GM21825 (cell line): Measurements from ENCODE around the gene LTC4S.
"Not testable (repeated sequence)": the region's sequence is repeated elsewhere in the genome, so short reads cannot be mapped to it uniquely, and the experiment has no call there.

Experiments
- ATAC-seq: cut with Tn5 transposase; IDR thresholded peaks from one replicate; pipeline ENCODE4 v1.9.1; 2021; ENCODE audit warnings: mild to moderate bottlenecking, moderate library complexity; ENCODE audit not compliant: unreplicated experiment

Gene LTC4S

DNA sequence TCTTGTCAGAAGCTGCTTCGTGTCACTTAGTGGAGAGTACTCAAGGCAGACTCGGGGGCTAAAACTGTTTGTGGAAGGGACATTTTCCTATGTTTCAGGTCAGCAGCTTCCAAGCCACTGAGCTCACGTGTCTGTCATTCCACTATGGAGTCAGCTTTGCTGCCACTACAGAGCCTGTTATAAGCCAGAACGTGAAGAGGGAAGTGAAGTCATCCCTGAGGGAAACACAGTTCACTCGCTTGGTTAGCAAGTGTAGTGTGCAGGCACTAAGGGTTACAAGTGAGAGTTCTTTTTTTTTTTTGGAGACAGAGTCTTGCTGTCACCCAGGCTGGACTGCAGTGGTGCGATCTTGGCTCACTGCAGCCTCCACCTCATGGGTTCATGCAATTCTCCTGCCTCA lies 24.5 kb upstream of the LTC4S start:
- ATAC-seq = no peak

GRCh38 chr5:179769796-179770195 lies 24.0 kb upstream of the LTC4S start:
- no peak for ATAC-seq

GRCh38 chr5:179771311-179771895 lies 22.4 kb upstream of the LTC4S start:
- ATAC-seq = no peak

GRCh38 chr5:179772351-179772750 lies 21.4 kb upstream of the LTC4S start:
- ATAC-seq = no peak

DNA sequence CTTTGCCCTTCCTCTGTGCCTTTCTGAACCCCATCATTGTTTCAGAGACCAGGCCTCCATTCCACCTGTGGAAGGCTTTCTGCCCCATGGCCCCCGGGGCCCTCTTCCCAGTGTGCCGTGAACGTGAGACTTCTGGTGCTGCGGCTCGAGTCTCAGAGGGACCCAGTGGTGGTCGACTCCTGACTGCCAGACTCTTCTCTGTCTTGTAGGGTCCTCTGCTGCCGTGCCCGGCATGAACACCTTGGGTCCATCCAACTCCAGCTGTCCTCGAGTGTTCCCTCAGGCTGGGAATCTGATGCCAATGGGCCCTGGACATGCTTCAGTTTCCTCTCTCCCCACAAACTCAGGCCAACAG lies 20.1 kb upstream of the LTC4S start:
- no peak for ATAC-seq

DNA sequence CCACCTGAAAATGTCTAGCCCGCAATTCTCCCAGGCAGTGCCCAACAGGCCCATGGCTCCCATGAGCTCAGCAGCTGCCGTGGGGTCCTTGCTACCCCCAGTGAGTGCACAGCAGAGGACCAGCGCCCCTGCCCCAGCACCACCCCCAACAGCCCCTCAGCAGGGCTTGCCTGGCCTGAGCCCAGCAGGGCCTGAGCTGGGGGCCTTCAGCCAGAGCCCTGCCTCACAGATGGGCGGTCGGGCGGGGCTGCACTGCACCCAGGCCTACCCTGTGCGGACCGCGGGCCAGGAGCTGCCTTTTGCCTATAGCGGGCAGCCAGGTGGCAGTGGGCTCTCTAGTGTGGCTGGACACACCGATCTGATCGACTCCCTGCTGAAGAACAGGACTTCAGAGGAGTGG lies 19.3 kb upstream of the LTC4S start:
- ATAC-seq = no peak

GRCh38 chr5:179776411-179776938 lies 17.3 kb upstream of the LTC4S start:
- ATAC-seq = no peak

DNA sequence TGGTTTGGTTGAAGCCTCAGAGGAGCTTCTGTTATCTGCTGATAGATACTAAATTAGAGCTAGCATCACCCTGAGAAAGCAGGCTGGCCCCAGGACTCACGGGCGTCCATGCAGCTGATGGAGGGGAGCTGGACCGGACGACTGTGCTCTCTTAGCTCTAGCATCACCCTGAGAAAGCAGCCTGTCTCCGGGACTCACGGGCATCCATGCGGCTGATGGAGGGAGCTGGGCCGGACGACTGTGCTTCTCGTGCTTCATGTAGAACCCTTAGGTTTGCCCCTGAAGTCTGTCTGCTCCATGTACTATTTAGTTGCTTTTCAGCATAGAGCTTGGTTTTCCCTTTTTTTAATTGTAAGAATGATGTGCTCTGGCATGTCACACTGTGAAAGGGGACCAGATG lies 16.3 kb upstream of the LTC4S start:
- no peak for ATAC-seq

GRCh38 chr5:179777909-179778308 lies 15.9 kb upstream of the LTC4S start:
- no peak for ATAC-seq

DNA sequence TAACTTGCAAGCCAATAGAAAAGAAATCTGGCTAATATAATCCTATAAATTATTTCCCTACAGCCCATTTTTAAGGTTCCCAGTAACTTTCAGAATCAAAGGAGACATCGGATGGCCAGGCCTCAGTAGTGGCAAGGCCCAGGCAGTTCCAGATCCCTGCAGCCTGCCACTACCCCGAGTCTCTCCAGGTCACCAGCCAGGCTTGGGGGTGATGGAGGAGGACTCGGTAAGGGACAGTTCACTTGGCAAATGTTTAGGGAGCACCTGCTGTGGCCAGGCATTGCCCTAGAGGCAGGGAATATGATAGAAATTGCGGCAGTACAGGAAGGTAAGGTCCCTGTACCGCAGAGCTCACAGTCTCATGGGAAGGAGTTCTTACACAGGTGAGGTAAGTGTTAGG lies 15.2 kb upstream of the LTC4S start:
- ATAC-seq = no peak

- no peak for ATAC-seq
These were observed 14.0 kb upstream of the LTC4S start for GRCh38 chr5:179779826-179780225.

GRCh38 chr5:179780362-179780761 lies 13.4 kb upstream of the LTC4S start:
- no peak for ATAC-seq

DNA sequence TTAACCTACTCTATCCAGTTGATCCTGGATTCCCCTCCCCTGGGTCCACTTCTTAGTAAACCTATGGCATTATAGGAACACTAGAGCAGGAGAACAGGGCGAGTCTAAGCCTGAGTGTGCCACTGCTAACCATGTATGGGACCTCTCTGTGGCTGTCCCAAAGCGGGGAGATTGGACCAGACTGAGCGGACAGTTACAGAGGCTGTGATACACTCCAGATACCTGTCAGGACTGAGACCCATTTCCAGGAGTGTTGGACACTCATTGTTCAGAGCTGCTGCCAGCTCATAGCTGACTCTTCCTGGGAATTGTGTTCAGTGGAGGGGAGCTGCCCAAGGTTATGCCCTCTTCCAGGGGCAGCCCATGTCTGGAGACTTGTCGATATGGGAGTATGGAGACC lies 11.9 kb upstream of the LTC4S start:
- no peak for ATAC-seq

DNA sequence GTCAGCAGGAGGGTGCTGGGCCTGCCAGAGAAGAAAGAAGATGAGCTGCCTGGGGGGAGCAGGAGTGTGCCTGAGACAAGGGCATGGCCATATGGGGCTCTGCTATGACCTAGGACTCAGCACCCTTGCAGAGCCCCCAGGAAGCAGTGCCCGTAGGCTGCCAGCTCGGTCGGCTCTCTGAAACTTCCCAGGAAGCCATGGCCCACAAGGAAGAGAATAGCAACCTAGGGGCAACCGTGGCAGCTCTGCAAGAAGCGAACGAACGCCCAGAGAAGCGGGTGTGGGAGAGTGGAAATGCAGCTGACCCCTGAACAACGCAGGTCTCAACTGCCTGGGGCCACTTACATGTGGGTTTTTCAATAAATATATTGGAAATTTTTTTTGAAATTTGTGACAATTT lies 10.7 kb upstream of the LTC4S start:
- ATAC-seq = no peak

DNA sequence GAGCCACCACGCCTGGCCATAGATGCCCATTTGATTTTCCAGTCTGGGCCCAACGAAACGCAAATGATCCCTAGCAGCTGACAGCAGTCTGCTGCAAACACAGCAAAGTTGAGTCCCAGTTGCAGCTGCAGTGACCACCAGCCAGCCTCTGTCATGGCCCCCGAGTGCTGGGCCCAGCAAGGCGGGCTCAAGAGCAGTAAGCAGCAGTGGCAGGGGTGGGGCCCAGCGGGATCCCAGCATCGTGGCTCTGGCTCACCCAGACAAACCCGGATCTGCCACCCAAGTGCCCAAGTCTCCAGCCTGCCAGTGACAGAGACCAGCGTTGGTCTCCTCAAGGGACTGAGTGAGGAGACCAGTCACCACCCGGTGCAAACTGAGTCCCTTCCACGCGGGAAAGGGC lies 6.9 kb upstream of the LTC4S start:
- no peak for ATAC-seq

GRCh38 chr5:179788193-179788854 lies 5.5 kb upstream of the LTC4S start:
- ATAC-seq = no peak

- not testable (repeated sequence) for ATAC-seq
These were observed 4.5 kb upstream of the LTC4S start for GRCh38 chr5:179789278-179789677.

DNA sequence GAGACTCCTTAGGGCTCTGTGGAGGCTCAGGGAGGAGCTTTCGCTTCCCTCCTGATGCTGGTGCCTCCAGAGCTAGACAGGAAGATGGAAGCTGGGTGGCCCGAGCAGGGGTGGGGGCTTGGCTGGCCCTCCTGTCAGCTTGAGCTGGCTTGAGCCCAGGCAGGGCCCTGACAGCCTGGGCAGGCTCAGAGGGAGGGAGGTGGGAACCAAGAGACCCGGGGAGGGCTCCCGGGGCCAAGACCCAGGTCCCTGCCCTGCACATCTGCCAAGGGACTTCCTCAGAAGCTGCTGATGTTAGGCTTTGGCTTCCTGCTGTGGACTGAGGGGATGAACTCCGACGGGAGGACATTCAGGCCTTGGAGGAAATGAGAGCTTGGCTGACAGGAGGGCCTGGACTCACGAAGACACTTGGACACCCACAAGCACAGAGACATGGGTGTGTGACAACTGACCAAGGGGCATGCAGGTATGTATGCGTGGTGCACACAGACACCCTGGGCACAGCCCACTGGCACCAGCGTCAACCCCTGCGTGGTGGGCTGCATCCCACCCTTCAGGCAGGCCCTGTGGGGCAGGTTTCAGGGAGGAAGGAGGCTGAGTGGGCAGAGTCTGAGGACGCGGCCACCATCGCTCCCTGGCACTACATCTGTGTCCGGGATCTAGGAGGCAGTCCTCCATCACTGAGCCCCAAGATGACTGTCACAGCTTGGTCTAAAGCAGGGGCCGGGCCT lies 1.7 kb upstream of the LTC4S start:
- ATAC-seq = no peak

DNA sequence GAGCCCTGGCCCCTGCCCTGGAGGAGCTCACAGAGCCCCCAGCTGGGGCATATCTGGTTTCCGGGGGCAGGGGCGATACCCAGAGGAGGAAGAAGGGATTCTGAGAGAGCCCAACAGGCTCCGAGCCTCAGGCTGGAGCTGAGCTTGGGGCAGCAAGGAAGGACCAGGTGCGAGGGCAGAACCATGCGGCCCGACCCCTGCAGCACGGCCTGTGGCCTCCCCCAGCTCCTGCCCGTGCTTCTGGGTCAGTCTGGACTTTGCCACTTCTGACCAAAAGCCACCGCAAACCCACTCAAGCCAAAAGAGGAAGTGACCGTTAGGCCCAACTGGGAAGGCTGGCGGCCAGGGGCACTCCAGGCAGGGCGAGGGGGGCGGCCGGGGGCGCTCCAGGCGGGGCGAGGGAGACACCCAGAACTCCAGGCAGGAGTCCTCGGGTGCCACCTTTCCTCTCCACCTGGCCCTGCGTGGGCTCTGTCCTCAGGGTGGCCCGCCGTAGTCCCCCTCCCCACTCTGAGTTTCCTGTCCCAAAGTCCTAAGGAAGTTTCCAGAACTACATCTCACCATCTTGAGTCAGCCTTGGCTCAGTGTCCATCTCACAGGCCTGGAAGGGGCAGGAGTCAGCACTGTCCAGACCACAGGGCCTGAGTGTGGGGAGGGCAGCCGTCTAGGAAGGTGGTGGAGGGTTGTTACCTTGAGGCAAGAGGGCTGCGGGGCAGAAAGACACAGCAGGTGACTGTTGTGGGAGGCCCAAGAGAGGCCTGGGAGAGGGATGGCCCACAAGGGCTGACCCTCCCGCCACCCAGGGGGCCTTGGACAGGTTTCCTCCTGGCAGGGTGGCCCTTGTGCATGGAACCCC lies 946 bp upstream of the LTC4S start:
- no peak for ATAC-seq

- ATAC-seq = no peak
These were observed 385 bp downstream of the LTC4S start for GRCh38 chr5:179794171-179794570.

GRCh38 chr5:179794575-179794974 lies 789 bp downstream of the LTC4S start:
- ATAC-seq = no peak
